HepG2 (cell line): ENCODE results near the gene TMEM237. TPM values are rescaled to one million over a fixed set of nuclear protein-coding genes. Genes with fewer than 3 reads are reported as not detected.

Experiments
- BCL3 ChIP-seq: sonication (generic); formaldehyde crosslinking; IDR thresholded peaks from 2 replicates; pipeline ENCODE4 v1.5.1; 2020; ENCODE audit warnings: mild to moderate bottlenecking, missing genetic modification reagents, moderate library complexity
- HMGA1 ChIP-seq: sonication (generic); formaldehyde crosslinking; conservative IDR thresholded peaks from 2 replicates; pipeline ENCODE4 v1.4.0; 2020; ENCODE audit warnings: missing genetic modification reagents
- REST ChIP-seq, 2 experiments: IDR thresholded peaks; 2 replicates each; pipeline ENCODE4 v1.6.1; 2011 to 2012; ENCODE audit warnings: low read length in 2 of 2, borderline replicate concordance in 1 of 2, low read depth in 1 of 2, mild to moderate bottlenecking in 1 of 2, moderate library complexity in 1 of 2
- SKI ChIP-seq: fragments of 450-650 bp; IDR thresholded peaks from one replicate; pipeline ENCODE4 v1.6.1; 2018; ENCODE audit warnings: mild to moderate bottlenecking; ENCODE audit not compliant: partially characterized antibody
- SNAPC4 ChIP-seq: sonication (generic); formaldehyde crosslinking; IDR thresholded peaks from 2 replicates; pipeline ENCODE4 v1.4.0; 2020; ENCODE audit warnings: mild to moderate bottlenecking, missing genetic modification reagents
- ZNF549 ChIP-seq: sonication (generic); formaldehyde crosslinking; IDR thresholded peaks from 2 replicates; pipeline ENCODE4 v1.5.0; 2020; ENCODE audit warnings: missing genetic modification reagents
- polyA plus RNA-seq, 8 experiments: library from polyadenylated mRNA; depleted of rRNA in 3 of 8; stranded (reverse) in 7 of 8; unstranded in 1 of 8; fragments of >200 nt; fragmentation: Illumina TruSeq in 4 of 8; extraction: Trizol in 4 of 8; gene quantifications; 2 replicates each; pipeline versions ENCODE4 v1.2.1 to v1.2.3, GENCODE V29; 2011 to 2016; ENCODE audit warnings: low read depth in 4 of 8, missing spikeins in 1 of 8, mixed read lengths in 1 of 8; ENCODE audit not compliant: insufficient read depth in 1 of 8
- total RNA-seq, 5 experiments: library from RNA; depleted of rRNA; stranded (reverse); fragments of >200 nt; fragmentation: Illumina TruSeq; extraction: Trizol; gene quantifications; 2 replicates each; pipeline ENCODE4 v1.2.3, GENCODE V29; 2016; ENCODE audit warnings: low read depth in 1 of 5

TMEM237 gene
- total and polyA plus RNA-seq, 2 of the 13 experiments (the other 11 are each of a cell fraction or from before 2014, with no cell fraction given): 21.8 to 36.1 TPM

GRCh38 chr2:201631041-201631440 lies 12.3 kb downstream of the TMEM237 start (continued):
- TF ChIP-seq SKI: no peak
- no peak for TF ChIP-seq REST (IDR thresholded peaks at IDR 0.05; ENCODE audit: borderline replicate concordance in 1 of 2, low read depth in 1 of 2, low read length in 2 of 2)
- TF ChIP-seq HMGA1 (CRISPR knock-in tag): no peak
- TF ChIP-seq BCL3 (CRISPR knock-in tag): no peak
- no peak for TF ChIP-seq ZNF549 (CRISPR knock-in tag)
- no peak for TF ChIP-seq SNAPC4 (CRISPR knock-in tag)
- TF ChIP-seq, all 625 proteins: peak for 0
